IMR-90 (cell line): ENCODE results near the gene RAET1E. TPM values are rescaled to one million over a fixed set of nuclear protein-coding genes. Genes with fewer than 3 reads are reported as not detected.

Source experiments
- ATAC-seq: fragments of 200-7000 bp; cut with Tn5 transposase; 2 replicates; pipeline ENCODE4 v1.9.1; 2020; ENCODE audit warnings: low read depth, mild to moderate bottlenecking, moderate library complexity
- BruUV-seq: library from RNA; stranded (reverse); fragments of 400-500 nt; replicated peaks from 2 replicates; lab custom pipeline; 2021; lab: Mats Ljungman, UMichigan
- CTCF ChIA-PET: fragments of 300-600 bp; formaldehyde crosslinking; extraction: SDS; loops from one replicate; lab custom pipeline; 2021; ENCODE audit warnings: antibody characterized with exemption; lab: Yijun Ruan, JAX
- POLR2A ChIA-PET: fragments of 300-600 bp; sonication (Branson Sonifier 250); formaldehyde crosslinking; loops from one replicate; lab custom pipeline; 2022; ENCODE audit warnings: antibody characterized with exemption; ENCODE audit not compliant: unreplicated experiment; lab: Charles Lee
- DNase-seq: peaks from one replicate; pipeline ENCODE4 v3.0.0; 2013
- H2AFZ ChIP-seq: replicated peaks from 2 replicates; pipeline ENCODE3; 2013; ENCODE audit warnings: low read length, mild to moderate bottlenecking; ENCODE audit not compliant: poor library complexity
- H2AK5ac ChIP-seq: 2 replicates; pipeline ENCODE4 v1.6.1; 2013; ENCODE audit warnings: low read depth, low read length, inconsistent platforms
- H2AK9ac ChIP-seq: replicated peaks from 2 replicates; pipeline ENCODE3; 2013; ENCODE audit warnings: mild to moderate bottlenecking, low read depth, low read length, moderate library complexity; ENCODE audit not compliant: poor library complexity
- H2BK120ac ChIP-seq: 2 replicates; pipeline ENCODE4 v1.6.1; 2013; ENCODE audit warnings: low read depth, low read length, inconsistent platforms
- H2BK15ac ChIP-seq: 3 replicates; pipeline ENCODE4 v1.6.1; 2013; ENCODE audit warnings: low read depth, low read length, inconsistent platforms
- H2BK20ac ChIP-seq: 2 replicates; pipeline ENCODE4 v1.6.1; 2013; ENCODE audit warnings: low read depth, mild to moderate bottlenecking, inconsistent platforms, low read length, moderate library complexity
- H2BK5ac ChIP-seq: 2 replicates; pipeline ENCODE4 v1.6.1; 2013; ENCODE audit warnings: mild to moderate bottlenecking, low read depth, low read length, inconsistent platforms; ENCODE audit not compliant: poor library complexity, severe bottlenecking
- H3K14ac ChIP-seq: replicated peaks from 2 replicates; pipeline ENCODE4 v1.6.1; 2013; ENCODE audit warnings: low read depth, low read length, inconsistent platforms
- H3K18ac ChIP-seq: 2 replicates; pipeline ENCODE4 v1.6.1; 2013; ENCODE audit warnings: low read depth, low read length, control low read depth
- H3K23ac ChIP-seq: 2 replicates; pipeline ENCODE4 v1.6.1; 2013; ENCODE audit warnings: low read depth, low read length, inconsistent platforms
- H3K27ac ChIP-seq: 2 replicates; pipeline ENCODE4 v1.5.1; 2013; ENCODE audit warnings: mild to moderate bottlenecking, control low read depth, low read length; ENCODE audit not compliant: insufficient read depth
- H3K27me3 ChIP-seq: 2 replicates; pipeline ENCODE4 v1.6.1; 2013; ENCODE audit warnings: low read length; ENCODE audit not compliant: control insufficient read depth, insufficient read depth
- H3K36me3 ChIP-seq: 2 replicates; pipeline ENCODE4 v1.6.1; 2013; ENCODE audit warnings: low read length, mixed read lengths; ENCODE audit not compliant: control insufficient read depth, insufficient read depth
- H3K4ac ChIP-seq: 2 replicates; pipeline ENCODE4 v1.6.1; 2013; ENCODE audit warnings: low read depth, low read length, inconsistent platforms
- H3K4me1 ChIP-seq: 2 replicates; pipeline ENCODE4 v1.6.1; 2013; ENCODE audit warnings: low read length, mixed read lengths; ENCODE audit not compliant: control insufficient read depth, insufficient read depth
- H3K4me2 ChIP-seq: 2 replicates; pipeline ENCODE4 v1.6.1; 2013; ENCODE audit warnings: low read depth, mild to moderate bottlenecking, control low read depth, low read length, moderate library complexity
- H3K4me3 ChIP-seq: 2 replicates; pipeline ENCODE4 v1.5.1; 2013; ENCODE audit warnings: low read depth, mild to moderate bottlenecking, control low read depth, low read length, moderate library complexity; ENCODE audit not compliant: insufficient read depth
- H3K56ac ChIP-seq: 2 replicates; pipeline ENCODE4 v1.6.1; 2013; ENCODE audit warnings: low read length, inconsistent platforms; ENCODE audit not compliant: insufficient read depth; ENCODE audit errors: extremely low read depth
- H3K79me1 ChIP-seq, 2 experiments: 2 replicates each; pipeline ENCODE4 v1.6.1; 2013; ENCODE audit warnings: low read length in 2 of 2, inconsistent platforms in 1 of 2, low read depth in 1 of 2
- H3K9ac ChIP-seq: 2 replicates; pipeline ENCODE4 v1.6.1; 2013; ENCODE audit warnings: low read depth, low read length, control low read depth
- H3K9me1 ChIP-seq: 2 replicates; pipeline ENCODE4 v1.6.1; 2013; ENCODE audit warnings: low read length, inconsistent platforms; ENCODE audit not compliant: insufficient read depth
- H3K9me3 ChIP-seq: 2 replicates; pipeline ENCODE4 v1.6.1; 2013; ENCODE audit warnings: low read length; ENCODE audit not compliant: control insufficient read depth, insufficient read depth
- H4K20me1 ChIP-seq: 2 replicates; pipeline ENCODE4 v1.6.1; 2013; ENCODE audit warnings: low read length, inconsistent platforms; ENCODE audit not compliant: insufficient read depth
- H4K5ac ChIP-seq: 2 replicates; pipeline ENCODE4 v1.6.1; 2013; ENCODE audit warnings: mild to moderate bottlenecking, low read depth, low read length, control low read depth
- H4K8ac ChIP-seq, 2 experiments: 2 replicates each; pipeline ENCODE4 v1.6.1; 2013; ENCODE audit warnings: low read depth in 2 of 2, low read length in 2 of 2, control low read depth in 1 of 2, inconsistent platforms in 1 of 2
- H4K91ac ChIP-seq: 2 replicates; pipeline ENCODE4 v1.6.1; 2013; ENCODE audit warnings: low read depth, low read length, inconsistent platforms; ENCODE audit not compliant: insufficient read depth
- CEBPB ChIP-seq: IDR thresholded peaks from 2 replicates; pipeline ENCODE4 v1.6.1; 2012; ENCODE audit warnings: low read depth, low read length, improper control_type of control experiment
- NFE2L2 ChIP-seq: fragments of 150-350 bp; IDR thresholded peaks from 2 replicates; pipeline ENCODE4 v1.6.1; 2016; ENCODE audit warnings: low read depth, mild to moderate bottlenecking, low read length
- WGBS, 2 experiments: methylation state at CpG; one replicate each; pipeline versions ENCODE4 v1.1.5 to v1.1.7; 2013; ENCODE audit warnings: missing lambda C conversion rate in 2 of 2; ENCODE audit not compliant: insufficient read length in 1 of 2; ENCODE audit errors: extremely low coverage in 2 of 2; 5-methylcytosine and 5-hydroxymethylcytosine counted together
- dilution Hi-C: fragments of 300-500 bp; cut with HindIII; formaldehyde crosslinking; loops from one replicate; pipeline ENCODE4 v1.14.3; 2018; ENCODE audit warnings: low sequenced_read_pairs; ENCODE audit not compliant: unreplicated experiment
- in situ Hi-C: fragments of 300-500 bp; cut with MboI; formaldehyde crosslinking; loops from 3 replicates; pipeline ENCODE4 v1.14.3; 2019; ENCODE audit warnings: low sequenced_read_pairs, inconsistent platforms, mixed read lengths
- intact Hi-C: fragments of 100-400 bp; cut with micrococcal nuclease; formaldehyde crosslinking; loops from 2 replicates; pipeline ENCODE4 v1.10.0; 2022
- polyA plus RNA-seq, 3 experiments: library from polyadenylated mRNA; depleted of rRNA; stranded (reverse); fragments of >200 nt; gene quantifications; 2 replicates each; pipeline ENCODE4 v1.2.3, GENCODE V29; 2012; ENCODE audit warnings: low replicate concordance in 1 of 3
- total RNA-seq: library from RNA; depleted of rRNA; stranded (reverse); fragments of >200 nt; gene quantifications from 2 replicates; pipeline ENCODE4 v1.2.3, GENCODE V29; 2012

The RAET1E gene
- total and polyA plus RNA-seq, 2 of the 4 experiments (the other 2 are of a cell fraction), result not detected

GRCh38 chr6:149897015-149897697 is 757 bp downstream of the RAET1E start:
- in situ Hi-C loops, result no loop called here
- H2AFZ ChIP-seq, result peak overlapping the region; percentile 91
- peak overlapping the region; percentile 5 to 91 for H4K8ac ChIP-seq
- WGBS, 2 experiments, result 40% methylated on average over 1 of the region's 13 CpGs; no CpG with 5 or more reads in 1 of the 2 experiments
- no peaks in the 10 kb centered on the region for H3K27me3 ChIP-seq
- dilution Hi-C loops, result no loop called here
- H3K18ac ChIP-seq, result peak overlapping the region; percentile 30
- H3K9ac ChIP-seq, result 0 out of 2 replicates have a peak overlapping the region, but pooled peaks have one; percentile 38
- TF ChIP-seq CEBPB (peak; percentile 86), NFE2L2 (no peak)
- H4K20me1 ChIP-seq, result no peaks in the 10 kb centered on the region
- H3K14ac ChIP-seq, result peak overlapping the region; percentile 84
- H2BK15ac ChIP-seq, result peak overlapping the region; percentile 89; the same call in 2 of the 3 replicates
- H3K23ac ChIP-seq, result peak overlapping the region; percentile 14; the same call in 1 of the 2 replicates
- H3K36me3 ChIP-seq, result no peaks in the 10 kb centered on the region
- peaks cover 20% of the 10 kb centered on the region for H3K9me1 ChIP-seq
- CTCF ChIA-PET, result no interaction called here
- H2AK9ac ChIP-seq, result peak overlapping the region; percentile 89
- H3K4me2 ChIP-seq, result peak overlapping the region; percentile 60
- peak overlapping the region; percentile 74 for H2AK5ac ChIP-seq
- peak overlapping the region; percentile 79 for H3K27ac ChIP-seq
- H3K4me3 ChIP-seq, result peak overlapping the region; percentile 22; the same call in 1 of the 2 replicates
- DNase-seq, result peak; percentile 92
- peaks cover 24% of the 10 kb centered on the region for H3K4me1 ChIP-seq
- POLR2A ChIA-PET, result no interaction called here
- H4K5ac ChIP-seq, result peak overlapping the region; percentile 48
- H3K4ac ChIP-seq, result peak overlapping the region; percentile 88
- peak overlapping the region; percentile 70 for H2BK20ac ChIP-seq
- H2BK120ac ChIP-seq, result peak overlapping the region; percentile 92
- intact Hi-C loops, result no loop called here
- ATAC-seq, result peak; percentile 77
- H3K9me3 ChIP-seq, result no peaks in the 10 kb centered on the region
- H2BK5ac ChIP-seq, result peak overlapping the region; percentile 91
- peak overlapping the region; percentile 31; the same call in 1 of the 2 replicates for H3K56ac ChIP-seq
- peak overlapping the region; percentile 94 for H4K91ac ChIP-seq
- H3K79me1 ChIP-seq, result peaks cover 0 to 11% of the 10 kb centered on the region in 2 experiments; a peak in 1 of 4 replicates
- BruUV-seq, result no TSS peak
